GM20000 (cell line): ENCODE data around the gene POLR2H.

Experiments used
- DNase-seq: peaks from one replicate; pipeline ENCODE4 v3.0.0; 2012; ENCODE audit warnings: low spot score
- CTCF ChIP-seq: IDR thresholded peaks from 2 replicates; pipeline ENCODE4 v1.5.1; 2012; ENCODE audit warnings: mild to moderate bottlenecking, control low read depth; ENCODE audit errors: extremely low read depth, missing control alignments

POLR2H gene

GRCh38 chr3:184387174-184387714 lies 25.7 kb downstream of the POLR2H start:
- no peak for TF ChIP-seq CTCF

GRCh38 chr3:184388164-184388935 lies 26.8 kb downstream of the POLR2H start:
- TF ChIP-seq CTCF = no peak
- no peak for DNase-seq

More at GRCh38 chr3:184387174-184387714, 25.7 kb downstream of the POLR2H start:
- DNase-seq = no peak

GRCh38 chr3:184388936-184389230 lies 27.4 kb downstream of the POLR2H start:
- DNase-seq = no peak
- no peak for TF ChIP-seq CTCF

- no peak for DNase-seq
- TF ChIP-seq CTCF = no peak
Measured at GRCh38 chr3:184389384-184389783, 27.9 kb downstream of the POLR2H start.

GRCh38 chr3:184389935-184390528 lies 28.5 kb downstream of the POLR2H start:
- TF ChIP-seq CTCF = no peak
- no peak for DNase-seq

- no peak for TF ChIP-seq CTCF
Measured at GRCh38 chr3:184391266-184391665, 29.8 kb downstream of the POLR2H start.

GRCh38 chr3:184395320-184395660 lies 33.8 kb downstream of the POLR2H start:
- TF ChIP-seq CTCF = no peak
- no peak for DNase-seq

More at GRCh38 chr3:184391266-184391665, 29.8 kb downstream of the POLR2H start:
- DNase-seq = no peak
